Tibial nerve (tissue), 4 donors: ENCODE results near the gene PDE1C. TPM values are rescaled to one million over a fixed set of nuclear protein-coding genes. Genes with fewer than 3 reads are reported as not detected.

Experiments
- DNase-seq, 2 donors: peaks; one replicate each; pipeline ENCODE4 v3.0.0-alpha.2; 2019; ENCODE audit warnings: low spot score in 2 of 2
- H3K27ac ChIP-seq, 4 donors: fragments of 200-600 bp; sonication (generic) in 3 of 4; one replicate each; pipeline ENCODE4 v1.5.1; 2017 to 2019; ENCODE audit warnings: mild to moderate bottlenecking in 1 of 4
- H3K27me3 ChIP-seq, 2 donors: fragments of 200-600 bp; sonication (generic) in 1 of 2; one replicate each; pipeline versions ENCODE4 v1.5.1 to v1.6.0; 2017 to 2019
- H3K36me3 ChIP-seq, 3 donors: fragments of 200-600 bp; sonication (generic); one replicate each; pipeline ENCODE4 v1.5.1; 2018 to 2019
- H3K4me1 ChIP-seq, 4 donors: fragments of 200-600 bp; sonication (generic) in 3 of 4; one replicate each; pipeline ENCODE4 v1.5.1; 2017 to 2019
- H3K4me3 ChIP-seq, 4 donors: fragments of 200-600 bp; sonication (generic) in 3 of 4; one replicate each; pipeline ENCODE4 v1.5.1; 2017 to 2019; ENCODE audit warnings: mild to moderate bottlenecking in 1 of 4, moderate library complexity in 1 of 4
- H3K9me3 ChIP-seq, 4 donors: fragments of 200-600 bp; sonication (generic) in 3 of 4; one replicate each; pipeline ENCODE4 v1.5.1; 2017 to 2019
- CTCF ChIP-seq, 5 experiments: fragments of 200-600 bp in 3 of 5; fragments of 450-650 bp in 2 of 5; sonication (generic) in 3 of 5; IDR thresholded peaks; one replicate each; pipeline ENCODE4 v1.5.1; 2016 to 2019; ENCODE audit warnings: antibody characterized with exemption in 5 of 5, mild to moderate bottlenecking in 3 of 5, moderate library complexity in 2 of 5
- EP300 ChIP-seq, 2 donors: sonication (generic); formaldehyde crosslinking; IDR thresholded peaks; one replicate each; pipeline ENCODE4 v1.6.1; 2017; ENCODE audit warnings: antibody characterized with exemption in 2 of 2, mild to moderate bottlenecking in 1 of 2
- POLR2A ChIP-seq, 2 donors: fragments of 450-650 bp; IDR thresholded peaks; one replicate each; pipeline ENCODE4 v1.6.1; 2017; ENCODE audit warnings: antibody characterized with exemption in 2 of 2, mild to moderate bottlenecking in 2 of 2, moderate library complexity in 2 of 2
- WGBS, 2 donors: methylation state at CpG; one replicate each; pipeline ENCODE4 v1.1.5; 2018; 5-methylcytosine and 5-hydroxymethylcytosine counted together
- total RNA-seq, 4 donors: library from RNA; depleted of rRNA; stranded (reverse); fragments of >200 nt; gene quantifications; one replicate each; pipeline ENCODE4 v1.1.0, GENCODE V29; 2016

Gene PDE1C
- total RNA-seq, 4 donors from 2014 or later = 10.6 to 31.8 (median 20.7) TPM

- TF ChIP-seq EP300 (IDR thresholded peaks at IDR 0.05) (no peak), POLR2A (IDR thresholded peaks at IDR 0.05) (no peak), CTCF (IDR thresholded peaks at IDR 0.05) (no peak)
- H3K36me3 ChIP-seq = peaks cover 0 to 28% (median 0%) of the 10 kb centered on the region in 3 donors
- H3K27me3 ChIP-seq = no peaks in the 10 kb centered on the region
- H3K4me3 ChIP-seq = no peak overlapping the region
- H3K4me1 ChIP-seq = no peaks in the 10 kb centered on the region
- WGBS, 2 donors = 91 to 95% methylated on average over 5 of the region's 5 CpGs
- no peaks in the 10 kb centered on the region for H3K9me3 ChIP-seq
- DNase-seq = no peak
- no peak overlapping the region for H3K27ac ChIP-seq
Measured at GRCh38 chr7:31819031-31819430, 251.2 kb downstream of the PDE1C start.

GRCh38 chr7:31816810-31817209, 253.4 kb downstream of the PDE1C start:
- Histone ChIP-seq H3K36me3 (peaks cover 0 to 26% (median 0%) of the 10 kb centered on the region in 3 donors), H3K4me1 (no peaks in the 10 kb centered on the region), H3K9me3 (no peaks in the 10 kb centered on the region), H3K27ac (no peak overlapping the region), H3K27me3 (no peaks in the 10 kb centered on the region), H3K4me3 (no peak overlapping the region)
- TF ChIP-seq CTCF (IDR thresholded peaks at IDR 0.05) (no peak), POLR2A (IDR thresholded peaks at IDR 0.05) (no peak), EP300 (IDR thresholded peaks at IDR 0.05) (no peak)
- 74 to 89% methylated on average over 5 of the region's 5 CpGs for whole genome bisulfite sequencing, 2 donors
- DNase-seq = no peak

- TF ChIP-seq EP300 (IDR thresholded peaks at IDR 0.05) = no peak
- no peak for TF ChIP-seq POLR2A (IDR thresholded peaks at IDR 0.05)
- TF ChIP-seq CTCF (IDR thresholded peaks at IDR 0.05) = no peak
- H3K27me3 ChIP-seq = no peaks in the 10 kb centered on the region
- no peak overlapping the region for H3K27ac ChIP-seq
- no peak overlapping the region for H3K4me3 ChIP-seq
- no peak for DNase-seq
- WGBS, 2 donors = 67 to 71% methylated on average over 9 of the region's 9 CpGs
- no peaks in the 10 kb centered on the region for H3K4me1 ChIP-seq
- H3K9me3 ChIP-seq = no peaks in the 10 kb centered on the region
- H3K36me3 ChIP-seq = peaks cover 0 to 29% (median 0%) of the 10 kb centered on the region in 3 donors
Measured at GRCh38 chr7:31815796-31816195, 254.4 kb downstream of the PDE1C start.

- no peak for DNase-seq
- 75 to 76% methylated on average over 3 of the region's 3 CpGs for WGBS, 2 donors
- no peak for TF ChIP-seq CTCF (IDR thresholded peaks at IDR 0.05)
- TF ChIP-seq POLR2A (IDR thresholded peaks at IDR 0.05) = no peak
- no peak for TF ChIP-seq EP300 (IDR thresholded peaks at IDR 0.05)
- Histone ChIP-seq H3K4me3 (no peak overlapping the region), H3K27me3 (no peaks in the 10 kb centered on the region), H3K9me3 (no peaks in the 10 kb centered on the region), H3K4me1 (no peaks in the 10 kb centered on the region), H3K36me3 (peaks cover 0 to 29% (median 0%) of the 10 kb centered on the region in 3 donors), H3K27ac (no peak overlapping the region)
Measured at GRCh38 chr7:31814187-31814586, 256.0 kb downstream of the PDE1C start.

GRCh38 chr7:31811650-31812461, 258.4 kb downstream of the PDE1C start:
- Histone ChIP-seq H3K36me3 (peaks cover 0 to 29% (median 0%) of the 10 kb centered on the region in 3 donors), H3K27me3 (no peaks in the 10 kb centered on the region), H3K9me3 (no peaks in the 10 kb centered on the region), H3K4me1 (no peaks in the 10 kb centered on the region), H3K27ac (peak overlapping the region in 2 of 4 donors; percentile 52 to 67), H3K4me3 (no peak overlapping the region)
- TF ChIP-seq CTCF (IDR thresholded peaks at IDR 0.05) = no peak
- TF ChIP-seq EP300 (IDR thresholded peaks at IDR 0.05) = peak in 1 of 2 donors; percentile 75
- no peak for TF ChIP-seq POLR2A (IDR thresholded peaks at IDR 0.05)
- DNase-seq = peak in 1 of 2 donors; percentile 25
- WGBS, 2 donors = 41 to 43% methylated on average over 3 of the region's 3 CpGs
